ENCODE results near the gene FAM98C. TPM values are rescaled to one million over a fixed set of nuclear protein-coding genes. Genes with fewer than 3 reads are reported as not detected.

FAM98C gene
- total and polyA plus RNA-seq, 2 experiments from 2014 or later: 13.8 to 27.3 TPM

GRCh38 chr19:38421856-38422255 is 19.0 kb downstream of the FAM98C start:
- no peaks in the 10 kb centered on the region for H3K4me1 ChIP-seq (ENCODE audit: insufficient read depth)

GRCh38 chr19:38422438-38422837 is 19.5 kb downstream of the FAM98C start:
- Histone ChIP-seq H3K79me2 (ENCODE audit: insufficient read depth) (no peaks in the 10 kb centered on the region), H3K4me2 (ENCODE audit: unreplicated experiment) (no peak overlapping the region), H3K4me1 (ENCODE audit: insufficient read depth) (no peaks in the 10 kb centered on the region), H3K9me3 (ENCODE audit: low read depth) (no peaks in the 10 kb centered on the region), H3K9ac (no peak overlapping the region), H3K4me3 (no peak overlapping the region), H3K27ac (no peak overlapping the region), H2AFZ (no peak overlapping the region), H3F3A (ENCODE audit: insufficient read depth) (no peaks in the 10 kb centered on the region), H3K36me3 (ENCODE audit: low read depth) (no peaks in the 10 kb centered on the region), H4K20me1 (ENCODE audit: insufficient read depth) (no peaks in the 10 kb centered on the region), H3K27me3 (replicated peaks; ENCODE audit: insufficient read depth) (peaks cover 25% of the 10 kb centered on the region), H3K9me2 (ENCODE audit: insufficient read depth) (no peaks in the 10 kb centered on the region)
- WGBS, 2 experiments (ENCODE audit: low coverage in 1 of 2, low lambda C conversion rate in 2 of 2, missing lambda C conversion rate in 2 of 2): 86 to 89% methylated on average over 7 of the region's 7 CpGs
- no peak for DNase-seq
- no peak for TF ChIP-seq EZH2phosphoT487 (IDR thresholded peaks at IDR 0.05; ENCODE audit: insufficient read depth, low read depth)
- in situ Hi-C loops (cut with MboI): no loop called here

More at GRCh38 chr19:38421856-38422255, 19.0 kb downstream of the FAM98C start:
- TF ChIP-seq EZH2 (IDR thresholded peaks at IDR 0.05; ENCODE audit: insufficient read depth, poor library complexity, severe bottlenecking) (no peak), EZH2phosphoT487 (IDR thresholded peaks at IDR 0.05; ENCODE audit: insufficient read depth, low read depth) (no peak)
- Histone ChIP-seq H3K9me3 (ENCODE audit: low read depth) (no peaks in the 10 kb centered on the region), H3F3A (ENCODE audit: insufficient read depth) (no peaks in the 10 kb centered on the region), H3K36me3 (ENCODE audit: low read depth) (no peaks in the 10 kb centered on the region), H3K4me2 (ENCODE audit: unreplicated experiment) (no peak overlapping the region), H3K9me2 (ENCODE audit: insufficient read depth) (no peaks in the 10 kb centered on the region), H3K79me2 (ENCODE audit: insufficient read depth) (no peaks in the 10 kb centered on the region), H2AFZ (no peak overlapping the region), H4K20me1 (ENCODE audit: insufficient read depth) (no peaks in the 10 kb centered on the region), H3K9ac (no peak overlapping the region), H3K27ac (no peak overlapping the region), H3K4me3 (no peak overlapping the region), H3K27me3 (replicated peaks; ENCODE audit: insufficient read depth) (peaks cover 24% of the 10 kb centered on the region)
- in situ Hi-C loops (cut with MboI): no loop called here
- WGBS, 2 experiments (ENCODE audit: low coverage in 1 of 2, low lambda C conversion rate in 2 of 2, missing lambda C conversion rate in 2 of 2): 65 to 68% methylated on average over 14 of the region's 14 CpGs
- DNase-seq: no peak

- Histone ChIP-seq H3K9me2 (ENCODE audit: insufficient read depth) (no peaks in the 10 kb centered on the region), H3F3A (ENCODE audit: insufficient read depth) (no peaks in the 10 kb centered on the region), H3K4me1 (ENCODE audit: insufficient read depth) (no peaks in the 10 kb centered on the region), H3K36me3 (ENCODE audit: low read depth) (no peaks in the 10 kb centered on the region), H3K4me2 (ENCODE audit: unreplicated experiment) (no peak overlapping the region), H3K79me2 (ENCODE audit: insufficient read depth) (no peaks in the 10 kb centered on the region), H3K9ac (no peak overlapping the region), H2AFZ (no peak overlapping the region), H3K27me3 (replicated peaks; ENCODE audit: insufficient read depth) (peaks cover 21% of the 10 kb centered on the region), H3K9me3 (ENCODE audit: low read depth) (no peaks in the 10 kb centered on the region), H4K20me1 (ENCODE audit: insufficient read depth) (no peaks in the 10 kb centered on the region), H3K27ac (no peak overlapping the region), H3K4me3 (no peak overlapping the region)
- 58 to 63% methylated on average over 5 of the region's 5 CpGs for WGBS, 2 experiments (ENCODE audit: low coverage in 1 of 2, low lambda C conversion rate in 2 of 2, missing lambda C conversion rate in 2 of 2)
- in situ Hi-C loops (cut with MboI): no loop called here
- DNase-seq: no peak
- TF ChIP-seq EZH2phosphoT487 (IDR thresholded peaks at IDR 0.05; ENCODE audit: insufficient read depth, low read depth): no peak
- no peak for TF ChIP-seq EZH2 (IDR thresholded peaks at IDR 0.05; ENCODE audit: insufficient read depth, poor library complexity, severe bottlenecking)
These were observed 21.4 kb downstream of the FAM98C start for GRCh38 chr19:38424272-38424671.

- Histone ChIP-seq H3F3A (ENCODE audit: insufficient read depth) (no peaks in the 10 kb centered on the region), H3K79me2 (ENCODE audit: insufficient read depth) (no peaks in the 10 kb centered on the region), H3K9me3 (ENCODE audit: low read depth) (no peaks in the 10 kb centered on the region), H2AFZ (no peak overlapping the region), H3K9ac (no peak overlapping the region), H3K36me3 (ENCODE audit: low read depth) (no peaks in the 10 kb centered on the region), H4K20me1 (ENCODE audit: insufficient read depth) (no peaks in the 10 kb centered on the region), H3K27ac (no peak overlapping the region), H3K4me3 (no peak overlapping the region), H3K4me1 (ENCODE audit: insufficient read depth) (no peaks in the 10 kb centered on the region), H3K27me3 (replicated peaks; ENCODE audit: insufficient read depth) (peaks cover 29% of the 10 kb centered on the region), H3K4me2 (ENCODE audit: unreplicated experiment) (no peak overlapping the region), H3K9me2 (ENCODE audit: insufficient read depth) (no peaks in the 10 kb centered on the region)
- TF ChIP-seq EZH2phosphoT487 (IDR thresholded peaks at IDR 0.05; ENCODE audit: insufficient read depth, low read depth): no peak
- TF ChIP-seq EZH2 (IDR thresholded peaks at IDR 0.05; ENCODE audit: insufficient read depth, poor library complexity, severe bottlenecking): no peak
- WGBS, 2 experiments (ENCODE audit: low coverage in 1 of 2, low lambda C conversion rate in 2 of 2, missing lambda C conversion rate in 2 of 2): 25 to 37% methylated on average over 7 of the region's 7 CpGs
- in situ Hi-C loops (cut with MboI): no loop called here
- DNase-seq: no peak
These were observed 22.4 kb downstream of the FAM98C start for GRCh38 chr19:38425222-38425809.

Measured in GM23248 (cell line).